ENCODE measurements around the gene TBL1X. TPM values are rescaled to one million over a fixed set of nuclear protein-coding genes. Genes with fewer than 3 reads are reported as not detected.

TBL1X gene
- total and polyA plus RNA-seq, 2 donors (not counting 3 experiments of a cell fraction or from before 2014, with no cell fraction given): 8.7 to 25.3 TPM

DNA sequence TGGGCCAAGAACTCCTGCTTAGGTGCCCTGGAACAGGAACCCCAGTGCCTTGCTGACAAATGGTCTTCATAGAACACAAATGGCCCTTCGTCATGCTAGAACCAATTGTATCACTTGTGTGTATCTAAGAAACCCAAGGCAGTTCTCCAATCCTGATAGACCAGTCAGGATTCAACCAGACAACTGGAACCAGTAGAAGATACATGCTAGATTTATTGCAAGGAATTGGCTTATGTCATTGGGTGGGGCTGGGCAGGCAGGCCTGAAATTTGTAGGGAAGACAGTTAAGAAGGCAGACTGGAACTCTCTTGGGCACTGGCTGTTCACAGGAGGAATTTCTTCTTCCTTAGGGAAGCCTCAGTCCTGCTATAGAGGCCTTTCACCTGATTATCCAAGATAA is 17.0 kb upstream of the TBL1X start:
- dilution Hi-C loops (cut with MboI; ENCODE audit: extremely low pct_ligation_motif_present, low sequenced_read_pairs) (no loop called here), intact Hi-C loops (cut with micrococcal nuclease) (no loop called here)
- FAIRE-seq (no peak), DNase-seq (ENCODE audit: low read depth, low spot score) (no peak)
- Histone ChIP-seq H3K9me3 (replicated peaks; ENCODE audit: control insufficient read depth, insufficient read depth, low read length) (no peaks in the 10 kb centered on the region), H3K36me3 (ENCODE audit: control insufficient read depth in 2 of 2, extremely low read depth in 1 of 2, insufficient read depth in 2 of 2, low read length in 2 of 2) (no peaks in the 10 kb centered on the region), H3K4me2 (ENCODE audit: insufficient read depth, low read length) (no peak overlapping the region), H3K9ac (replicated peaks; ENCODE audit: extremely low read depth, insufficient read depth, low read length) (no peak overlapping the region), H3K4me1 (ENCODE audit: control insufficient read depth, extremely low read depth, insufficient read depth, low read length) (no peaks in the 10 kb centered on the region), H3K9me1 (replicated peaks; ENCODE audit: control insufficient read depth, extremely low read depth, insufficient read depth, low read length) (no peaks in the 10 kb centered on the region), H3K27ac (ENCODE audit: insufficient read depth, low read depth, low read length) (no peak overlapping the region), H2AFZ (ENCODE audit: low read depth, low read length) (no peak overlapping the region), H3K79me2 (ENCODE audit: control insufficient read depth, insufficient read depth, low read length) (no peaks in the 10 kb centered on the region), H3K27me3 (ENCODE audit: control insufficient read depth in 2 of 2, insufficient read depth in 2 of 2, low read length in 2 of 2) (no peaks in the 10 kb centered on the region), H3K4me3 (replicated peaks in 1 of 3; ENCODE audit: insufficient read depth in 1 of 3, low read depth in 1 of 3, low read length in 3 of 3) (no peak overlapping the region), H4K20me1 (replicated peaks; ENCODE audit: control insufficient read depth, extremely low read depth, insufficient read depth, low read length) (no peaks in the 10 kb centered on the region)
- TF ChIP-seq MAX (IDR thresholded peaks at IDR 0.05; ENCODE audit: insufficient read depth, insufficient read length): no peak
- TF ChIP-seq MYC (IDR thresholded peaks at IDR 0.05; ENCODE audit: low read depth, low read length): no peak
- no peak for TF ChIP-seq POLR2A (IDR thresholded peaks at IDR 0.05; ENCODE audit: low read depth, low read length)
- no peak for TF ChIP-seq JUN (IDR thresholded peaks at IDR 0.05; ENCODE audit: borderline replicate concordance, insufficient read depth, insufficient read length, low read depth)
- no peak for TF ChIP-seq CTCF (IDR thresholded peaks at IDR 0.05; ENCODE audit: extremely low read depth in 1 of 2, insufficient read depth in 1 of 2, low read depth in 1 of 2, low read length in 2 of 2)
- TF ChIP-seq FOS (IDR thresholded peaks at IDR 0.05; ENCODE audit: borderline replicate concordance, insufficient read depth, low read length): no peak
- TF ChIP-seq POLR2AphosphoS5 (IDR thresholded peaks at IDR 0.05; ENCODE audit: insufficient read depth, low read depth, low read length): no peak
- TF ChIP-seq GATA2 (IDR thresholded peaks at IDR 0.05; ENCODE audit: insufficient read depth, insufficient read length, low read depth, low read length): no peak
- no peak for TF ChIP-seq EZH2 (IDR thresholded peaks at IDR 0.05; ENCODE audit: borderline replicate concordance, low read depth, low read length, severe bottlenecking)
- ChIA-PET POLR2A (no interaction called here), CTCF (no interaction called here)
- no TSS peak for BruUV-seq (replicated peaks)

Measured in endothelial cell of umbilical vein (primary cell).